ENCODE measurements around the gene GSPT1. TPM values are rescaled to one million over a fixed set of nuclear protein-coding genes. Genes with fewer than 3 reads are reported as not detected.
"Not testable (repeated sequence)": the region's sequence is repeated elsewhere in the genome, so short reads cannot be mapped to it uniquely, and the experiment has no call there.

GSPT1 gene
- total RNA-seq, 6 experiments from 2014 or later: 47.9 to 75.9 (median 50.6) TPM

DNA sequence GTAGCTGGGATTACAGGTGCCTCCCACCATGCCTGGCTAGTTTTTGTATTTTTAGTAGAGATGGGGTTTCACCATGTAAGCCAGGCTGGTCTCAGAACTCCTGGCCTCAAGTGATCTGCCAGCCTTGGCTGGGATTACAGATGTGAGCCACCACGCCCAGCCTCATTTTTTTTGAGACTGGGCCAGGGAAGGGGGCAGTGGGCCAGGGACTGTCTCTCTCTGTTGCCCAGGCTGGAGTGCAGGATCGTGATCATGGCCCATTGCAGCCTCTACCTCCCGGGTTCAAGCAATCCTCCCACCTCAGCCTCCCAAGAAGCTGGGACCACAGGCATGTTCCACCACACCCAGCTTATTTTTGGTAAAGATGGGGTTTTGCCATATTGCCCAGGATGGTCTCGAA lies 80.4 kb downstream of the GSPT1 start:
- H3K4me1 ChIP-seq: peaks cover 0 to 13% (median 4%) of the 10 kb centered on the region in 4 donors
- H3K9me3 ChIP-seq: no peaks in the 10 kb centered on the region
- intact Hi-C loops (cut with DNase I): no loop called here
- WGBS (ENCODE audit: insufficient coverage, low coverage, low lambda C conversion rate, missing lambda C conversion rate): no CpG with 5 or more reads among the region's 4 CpGs
- ATAC-seq: peak in 2 of 4 donors; percentile 10 to 29
- TF ChIP-seq, protein P1, sequence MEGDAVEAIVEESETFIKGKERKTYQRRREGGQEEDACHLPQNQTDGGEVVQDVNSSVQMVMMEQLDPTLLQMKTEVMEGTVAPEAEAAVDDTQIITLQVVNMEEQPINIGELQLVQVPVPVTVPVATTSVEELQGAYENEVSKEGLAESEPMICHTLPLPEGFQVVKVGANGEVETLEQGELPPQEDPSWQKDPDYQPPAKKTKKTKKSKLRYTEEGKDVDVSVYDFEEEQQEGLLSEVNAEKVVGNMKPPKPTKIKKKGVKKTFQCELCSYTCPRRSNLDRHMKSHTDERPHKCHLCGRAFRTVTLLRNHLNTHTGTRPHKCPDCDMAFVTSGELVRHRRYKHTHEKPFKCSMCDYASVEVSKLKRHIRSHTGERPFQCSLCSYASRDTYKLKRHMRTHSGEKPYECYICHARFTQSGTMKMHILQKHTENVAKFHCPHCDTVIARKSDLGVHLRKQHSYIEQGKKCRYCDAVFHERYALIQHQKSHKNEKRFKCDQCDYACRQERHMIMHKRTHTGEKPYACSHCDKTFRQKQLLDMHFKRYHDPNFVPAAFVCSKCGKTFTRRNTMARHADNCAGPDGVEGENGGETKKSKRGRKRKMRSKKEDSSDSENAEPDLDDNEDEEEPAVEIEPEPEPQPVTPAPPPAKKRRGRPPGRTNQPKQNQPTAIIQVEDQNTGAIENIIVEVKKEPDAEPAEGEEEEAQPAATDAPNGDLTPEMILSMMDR (IDR thresholded peaks at IDR 0.05): no peak
- no peak for TF ChIP-seq POLR2A (IDR thresholded peaks at IDR 0.05)
- H3K27me3 ChIP-seq: no peaks in the 10 kb centered on the region
- no peak overlapping the region for H3K4me3 ChIP-seq
- DNase-seq: no peak
- peak overlapping the region in 1 of 3 donors; percentile 73 for H3K27ac ChIP-seq
- H3K36me3 ChIP-seq: peaks cover 0 to 37% (median 16%) of the 10 kb centered on the region in 4 donors

DNA sequence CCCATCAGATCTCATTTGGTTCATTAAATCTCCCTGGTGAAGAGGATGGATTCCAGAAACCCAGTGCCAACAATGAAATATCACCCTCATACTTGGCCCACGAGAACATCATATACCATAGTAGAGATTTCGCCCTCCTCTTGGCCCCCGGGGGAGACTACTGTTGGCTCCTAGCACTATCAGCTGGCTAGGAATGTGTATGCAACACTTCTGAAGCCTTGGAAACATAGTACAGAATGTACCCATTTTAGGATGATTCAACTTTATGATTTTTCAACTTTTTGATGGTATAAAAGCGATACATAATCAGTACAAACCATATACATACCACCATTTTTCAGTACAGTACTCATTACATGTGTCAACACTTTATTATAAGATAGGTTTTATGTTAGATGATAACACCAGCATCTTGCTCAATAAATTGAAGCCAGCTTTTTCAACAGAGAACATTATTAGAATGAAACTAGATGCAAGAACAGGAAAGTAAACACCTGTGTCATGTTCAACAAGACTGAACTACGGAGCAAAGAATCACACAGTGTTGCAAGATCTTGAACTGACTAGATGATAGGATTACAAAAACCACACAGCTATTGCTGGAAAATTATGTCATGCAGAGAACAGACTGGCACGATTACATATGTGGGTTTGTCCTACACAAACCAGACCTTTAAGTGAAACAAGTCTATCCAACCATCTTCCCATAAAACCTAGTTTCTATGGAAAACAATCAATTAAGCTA lies 81.6 kb downstream of the GSPT1 start:
- Histone ChIP-seq H3K36me3 (peaks cover 0 to 25% (median 16%) of the 10 kb centered on the region in 4 donors), H3K27me3 (no peaks in the 10 kb centered on the region), H3K4me1 (peaks cover 0 to 13% (median 4%) of the 10 kb centered on the region in 4 donors), H3K4me3 (no peak overlapping the region), H3K9me3 (no peaks in the 10 kb centered on the region), H3K27ac (peak overlapping the region; percentile 73 to 80 (median 74))
- intact Hi-C loops (cut with DNase I): no loop called here
- TF ChIP-seq, protein P1 (IDR thresholded peaks at IDR 0.05): no peak
- TF ChIP-seq POLR2A (IDR thresholded peaks at IDR 0.05): no peak
- WGBS (ENCODE audit: insufficient coverage, low coverage, low lambda C conversion rate, missing lambda C conversion rate): 64% methylated on average over 6 of the region's 6 CpGs
- ATAC-seq: peak; percentile 89 to 92 (median 91)
- DNase-seq: no peak

DNA sequence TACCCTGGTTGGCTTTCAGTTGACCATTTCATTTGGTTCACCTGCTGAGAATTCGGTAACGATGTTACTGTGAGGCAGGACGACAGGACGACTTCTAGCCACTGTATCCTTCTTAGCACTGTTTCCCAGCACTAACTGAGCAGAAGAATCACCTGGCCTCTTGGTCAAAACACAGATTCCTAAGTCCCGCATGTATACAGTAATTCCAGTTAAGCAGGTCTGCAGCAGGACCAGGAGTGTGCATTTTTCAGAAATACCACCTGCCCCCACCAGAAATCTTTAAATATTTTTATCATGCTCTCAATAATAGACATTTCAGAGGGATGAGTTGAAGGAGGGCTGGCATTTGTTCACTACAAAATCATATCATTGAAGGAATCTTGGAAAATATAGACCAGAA lies 87.1 kb downstream of the GSPT1 start:
- WGBS (ENCODE audit: insufficient coverage, low coverage, low lambda C conversion rate, missing lambda C conversion rate): 83% methylated on average over 5 of the region's 5 CpGs
- Histone ChIP-seq H3K4me1 (peaks cover 0 to 8% (median 0%) of the 10 kb centered on the region in 4 donors), H3K36me3 (no peaks in the 10 kb centered on the region), H3K4me3 (no peak overlapping the region), H3K9me3 (no peaks in the 10 kb centered on the region), H3K27me3 (no peaks in the 10 kb centered on the region), H3K27ac (no peak overlapping the region)
- intact Hi-C loops (cut with DNase I): no loop called here
- TF ChIP-seq, protein P1 (IDR thresholded peaks at IDR 0.05): no peak
- DNase-seq (no peak), ATAC-seq (no peak)

DNA sequence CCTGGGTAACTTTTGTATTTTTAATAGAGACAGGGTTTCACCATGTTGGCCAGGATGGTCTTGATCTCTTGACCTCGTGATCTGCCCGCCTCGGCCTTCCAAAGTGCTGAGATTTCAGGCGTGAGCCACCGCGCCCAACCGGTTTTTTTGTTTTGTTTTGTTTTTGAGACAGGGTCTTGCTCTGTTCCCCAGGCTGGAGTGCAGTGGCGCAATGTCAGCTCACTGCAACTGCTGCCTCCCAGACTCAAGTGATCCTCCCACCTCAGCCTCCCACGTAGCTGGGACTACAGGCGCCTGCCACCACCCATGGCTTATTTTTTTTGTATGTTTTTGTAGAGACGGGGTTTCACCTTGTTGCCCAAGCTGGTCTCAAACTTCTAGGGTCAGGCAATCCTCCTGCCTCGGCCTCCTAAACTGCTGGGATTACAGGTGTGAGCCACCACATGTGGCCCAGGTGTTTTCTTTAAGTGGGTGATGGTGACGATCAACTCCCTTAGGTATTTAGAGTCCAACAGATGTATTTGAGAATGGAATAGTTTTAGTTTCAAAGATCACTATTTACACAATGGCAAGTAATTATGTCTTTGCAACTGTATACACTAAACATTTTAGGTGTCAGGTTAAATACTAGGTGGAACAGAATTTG lies 90.1 kb downstream of the GSPT1 start:
- not testable (repeated sequence) for ATAC-seq

DNA sequence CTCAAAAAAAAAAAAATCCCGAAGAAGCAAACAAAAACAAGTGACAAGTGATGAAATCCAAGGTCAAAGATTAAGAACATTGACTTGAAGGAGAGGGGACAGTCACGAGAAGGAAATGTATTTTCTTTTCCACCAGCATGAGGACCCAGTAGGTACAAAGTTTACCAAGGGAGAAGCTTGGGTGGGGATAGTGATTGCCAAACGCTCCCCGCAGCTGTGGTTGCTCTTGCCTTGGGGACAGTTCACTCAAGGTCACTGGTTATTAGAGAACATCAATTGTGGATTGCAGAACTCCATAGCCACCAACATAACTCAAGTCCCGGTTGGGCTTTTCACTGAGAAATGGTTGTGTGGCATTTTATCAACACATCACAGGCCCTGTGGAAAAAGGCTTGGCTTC lies 91.4 kb downstream of the GSPT1 start:
- intact Hi-C loops (cut with DNase I): no loop called here
- H3K4me1 ChIP-seq: peaks cover 0 to 7% (median 0%) of the 10 kb centered on the region in 4 donors
- H3K27me3 ChIP-seq: no peaks in the 10 kb centered on the region
- peak overlapping the region in 1 of 3 donors; percentile 4 for H3K27ac ChIP-seq
- H3K9me3 ChIP-seq: no peaks in the 10 kb centered on the region
- DNase-seq: peak in 2 of 3 donors; percentile 36 to 64
- H3K36me3 ChIP-seq: no peaks in the 10 kb centered on the region
- WGBS (ENCODE audit: insufficient coverage, low coverage, low lambda C conversion rate, missing lambda C conversion rate): 12% methylated on average over 3 of the region's 5 CpGs
- TF ChIP-seq, protein P1 (IDR thresholded peaks at IDR 0.05): no peak
- no peak for TF ChIP-seq POLR2A (IDR thresholded peaks at IDR 0.05)
- no peak overlapping the region for H3K4me3 ChIP-seq
- ATAC-seq: peak; percentile 80 to 93 (median 85)

More for the DNA sequence above, 90.1 kb downstream of the GSPT1 start:
- H3K27me3 ChIP-seq; H3K4me3 ChIP-seq; H3K36me3 ChIP-seq; H3K4me1 ChIP-seq; H3K27ac ChIP-seq; DNase-seq; intact Hi-C loops (cut with DNase I); H3K9me3 ChIP-seq: not testable (repeated sequence)
- 78% methylated on average over 5 of the region's 13 CpGs for WGBS (ENCODE audit: insufficient coverage, low coverage, low lambda C conversion rate, missing lambda C conversion rate)

DNA sequence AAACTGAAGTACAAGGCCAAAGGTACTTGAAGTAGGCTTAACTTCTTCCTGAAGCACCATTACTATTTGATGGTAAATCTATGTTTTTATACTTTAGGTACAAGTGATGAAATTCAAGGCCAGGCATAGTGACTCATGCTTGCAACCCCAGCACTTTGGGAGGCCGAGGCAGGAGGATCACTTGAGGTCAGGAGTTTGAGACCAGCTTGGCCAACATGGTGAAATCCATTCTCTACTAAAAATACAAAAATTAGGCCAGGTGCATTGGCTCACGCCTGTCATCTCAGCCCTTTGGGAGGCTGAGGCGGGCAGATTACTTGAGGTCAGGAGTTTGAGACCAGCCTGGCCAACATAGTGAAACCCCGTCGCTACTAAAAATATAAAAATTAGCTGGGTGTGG lies 92.1 kb downstream of the GSPT1 start:
- DNase-seq; intact Hi-C loops (cut with DNase I); H3K4me3 ChIP-seq; H3K27me3 ChIP-seq; ATAC-seq; H3K4me1 ChIP-seq; H3K9me3 ChIP-seq; H3K27ac ChIP-seq; H3K36me3 ChIP-seq: not testable (repeated sequence)
- 77% methylated on average over 3 of the region's 5 CpGs for WGBS (ENCODE audit: insufficient coverage, low coverage, low lambda C conversion rate, missing lambda C conversion rate)
